T47D (cell line): Measurements from ENCODE around the gene ACTC1.
"Not testable (repeated sequence)": the region's sequence is repeated elsewhere in the genome, so short reads cannot be mapped to it uniquely, and the experiment has no call there.

ENCODE experiments used
- DNase-seq, 2 experiments: peaks; one replicate each; pipeline versions ENCODE4 v3.0.0 to v3.0.0-alpha.2; 2011 to 2012; ENCODE audit warnings: low read depth in 1 of 2, low spot score in 1 of 2
- JUND ChIP-seq: IDR thresholded peaks from 2 replicates; pipeline ENCODE4 v1.6.1; 2012; ENCODE audit warnings: low read depth
- in situ Hi-C: cut with HindIII; loops from 2 replicates; pipeline ENCODE4 v1.10.0; 2016; ENCODE audit warnings: low sequenced_read_pairs, low pct_unique_long_range_greater_than_20kb

ACTC1 gene

DNA sequence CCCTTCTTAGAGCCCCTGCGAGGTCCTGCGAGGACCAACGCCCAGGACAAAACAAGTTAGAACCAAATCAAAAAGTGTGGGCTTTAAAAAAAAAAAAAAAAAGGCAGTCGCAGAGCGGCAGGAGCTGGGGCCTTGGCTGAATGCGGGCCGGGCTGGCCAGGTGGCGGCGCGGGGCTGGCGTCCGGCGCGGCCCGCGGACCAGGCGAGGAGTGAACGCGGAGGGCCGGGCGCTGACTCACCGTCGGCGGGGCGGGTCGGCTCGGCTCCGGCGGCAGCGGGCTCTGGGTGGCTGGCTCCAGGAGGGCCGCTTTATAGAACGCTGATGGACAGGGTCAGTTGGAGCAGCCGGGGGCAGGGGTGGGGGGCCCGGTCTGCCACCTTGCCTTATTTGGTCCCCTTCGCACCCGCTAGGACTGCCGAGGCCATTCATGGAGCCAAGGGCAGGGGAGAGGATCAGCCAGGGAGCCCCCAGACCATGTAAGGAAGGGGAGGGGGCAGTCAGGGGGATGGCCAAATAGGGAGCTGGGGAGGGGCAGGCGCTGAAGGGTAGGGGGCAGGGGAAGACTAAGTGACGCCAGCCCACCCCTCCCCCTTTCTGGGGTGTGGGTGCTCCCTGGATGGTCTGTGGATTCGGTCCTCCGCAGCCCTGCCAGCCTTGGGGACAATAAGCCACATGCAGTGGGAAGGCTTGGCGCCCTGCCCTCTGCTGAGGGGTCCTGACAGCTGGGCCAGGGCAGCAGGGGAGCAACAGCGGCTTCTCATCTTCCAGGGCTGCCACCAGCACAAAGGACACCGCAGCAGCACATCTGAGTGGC, at the start of gene ACTC1:
ACTC1 (minus strand) TSS at position 283 of the 815 bp plus-strand sequence. CDS start 741 bp downstream, outside the sequence.
- TF ChIP-seq JUND = no peak
- in situ Hi-C loops = no loop called here
- DNase-seq = peak in 1 of 2 experiments; percentile 16

DNA sequence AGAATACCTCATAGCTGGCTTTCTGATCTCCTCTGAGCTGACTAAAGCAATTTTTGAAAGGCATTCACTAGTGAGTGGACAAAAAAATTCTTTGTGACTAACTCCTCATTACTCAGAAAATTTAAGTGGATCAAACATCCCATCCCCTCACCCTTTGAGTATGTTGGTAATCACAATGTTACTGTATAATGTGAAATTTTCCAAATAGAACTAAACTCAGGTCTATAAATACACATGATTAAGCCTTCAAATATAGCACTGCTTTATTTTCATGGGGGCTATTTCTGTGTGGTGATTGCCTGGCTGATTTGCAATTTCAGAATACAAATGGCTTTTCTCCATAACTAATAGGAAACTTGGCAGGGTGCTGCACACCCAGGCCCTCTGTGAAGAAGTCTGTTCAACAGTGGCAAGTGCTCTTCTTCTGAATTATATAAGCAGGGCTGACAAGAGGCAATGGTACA, 45.9 kb upstream of the ACTC1 start:
- DNase-seq = no peak
- in situ Hi-C loops = no loop called here

DNA sequence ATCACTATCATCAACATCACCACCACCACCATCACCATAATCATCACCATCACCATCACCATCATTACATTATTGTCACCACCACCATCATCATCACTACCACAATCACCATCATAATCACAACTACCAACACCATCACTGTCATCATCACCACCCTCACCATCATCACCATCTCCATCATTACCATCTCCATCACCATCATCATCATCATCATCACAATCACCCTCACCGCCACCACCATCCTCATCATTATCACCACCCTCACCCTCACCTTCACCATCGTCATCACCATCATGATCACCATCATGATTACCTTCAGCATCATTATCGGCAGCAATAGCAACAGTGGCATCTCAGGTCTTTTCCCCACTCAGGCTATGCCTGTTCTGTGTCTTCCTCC, 42.9 kb upstream of the ACTC1 start:
- in situ Hi-C loops = no loop called here
- no peak for DNase-seq
- TF ChIP-seq JUND = no peak

More for the DNA sequence above, 45.9 kb upstream of the ACTC1 start:
- TF ChIP-seq JUND = no peak

DNA sequence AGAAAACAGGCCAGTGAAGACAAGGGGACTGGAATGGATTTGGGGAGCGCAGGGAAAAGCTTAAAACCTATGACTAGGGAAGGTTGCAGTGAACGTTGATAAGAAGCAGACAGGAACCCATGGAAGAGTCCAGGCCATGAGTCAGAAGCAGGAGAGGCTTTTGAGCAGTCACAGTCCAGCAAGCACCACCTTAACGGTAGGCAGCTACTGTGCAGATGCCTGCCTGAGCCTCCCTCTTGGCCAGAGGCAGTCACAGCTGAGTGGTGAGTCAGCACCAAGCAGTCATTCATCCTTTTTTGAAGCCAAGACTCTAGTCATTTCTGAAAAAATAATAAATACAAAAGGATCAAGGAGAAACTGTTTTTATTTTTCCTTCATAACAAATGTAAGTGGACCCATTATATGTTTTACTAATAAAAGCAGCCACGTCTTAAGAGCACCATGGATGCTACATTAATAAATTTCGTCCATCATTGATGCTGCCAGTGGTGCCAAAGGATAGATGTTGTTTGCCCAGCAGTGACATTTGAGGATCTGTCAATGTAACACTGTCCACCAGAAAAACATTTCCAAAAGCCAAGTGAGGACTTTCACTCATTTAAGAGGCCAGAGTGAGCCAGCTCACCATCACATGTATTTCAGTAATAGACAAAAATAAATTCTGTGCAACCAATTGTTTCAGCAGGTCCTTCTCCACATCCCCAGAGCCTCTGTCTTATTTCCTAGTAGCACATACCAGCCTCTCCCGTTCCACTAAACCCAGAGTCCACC, 42.1 kb upstream of the ACTC1 start:
- DNase-seq = no peak
- in situ Hi-C loops = no loop called here
- no peak for TF ChIP-seq JUND

DNA sequence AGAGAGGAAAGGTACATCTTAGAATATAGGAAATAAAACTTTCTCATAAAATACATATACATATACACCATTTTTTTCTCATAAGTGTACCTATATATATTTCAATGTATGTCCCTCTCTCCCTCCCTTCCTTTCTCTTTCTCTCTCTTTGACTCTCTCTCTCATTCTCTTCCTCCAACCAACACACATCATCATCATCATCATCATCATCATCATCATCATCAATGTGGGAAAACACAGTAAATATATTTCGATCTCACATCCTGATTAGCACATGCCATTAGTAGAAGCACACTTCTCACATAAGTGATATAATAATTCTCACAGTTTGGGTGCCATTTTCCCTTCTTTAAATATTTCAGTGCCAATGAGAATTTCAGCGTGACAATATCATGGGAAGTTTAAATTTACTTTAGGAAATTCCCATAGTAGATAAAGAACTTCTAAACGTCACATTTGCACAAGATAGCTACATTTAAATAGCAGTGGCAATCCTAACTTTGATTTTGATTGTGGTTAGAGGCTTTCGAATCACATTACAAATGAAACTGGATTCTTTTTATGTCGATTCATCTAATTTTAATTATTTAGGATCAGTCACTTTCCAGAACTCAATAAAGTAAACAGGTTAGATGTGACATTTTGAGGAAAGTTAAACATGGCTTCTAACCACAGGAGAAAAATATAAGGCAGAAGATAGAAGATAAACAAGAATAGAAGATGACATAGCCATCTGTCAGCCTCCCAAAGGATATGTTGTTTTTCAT, 33.0 kb upstream of the ACTC1 start:
- no peak for DNase-seq
- no peak for TF ChIP-seq JUND
- in situ Hi-C loops = no loop called here

DNA sequence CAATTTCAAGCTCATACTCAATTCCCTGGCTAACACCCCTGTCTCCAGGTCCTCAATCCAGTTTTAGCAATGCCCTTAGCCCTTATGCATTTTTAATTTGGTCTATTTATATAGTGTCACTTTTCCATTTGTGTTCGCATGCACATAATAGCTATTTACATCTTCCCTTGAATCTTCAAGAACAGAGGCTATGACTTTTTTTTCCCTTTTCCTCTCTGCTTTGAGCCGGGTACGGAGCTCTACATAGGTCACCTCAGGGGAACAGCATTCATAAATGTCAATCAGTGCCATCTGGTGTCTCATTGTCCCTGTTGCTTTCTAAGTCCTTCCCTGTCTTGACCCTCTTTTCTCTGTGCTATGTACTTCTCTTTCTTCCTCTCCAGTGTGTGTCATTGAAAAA, 26.5 kb upstream of the ACTC1 start:
- in situ Hi-C loops = no loop called here
- no peak for DNase-seq
- TF ChIP-seq JUND = no peak

DNA sequence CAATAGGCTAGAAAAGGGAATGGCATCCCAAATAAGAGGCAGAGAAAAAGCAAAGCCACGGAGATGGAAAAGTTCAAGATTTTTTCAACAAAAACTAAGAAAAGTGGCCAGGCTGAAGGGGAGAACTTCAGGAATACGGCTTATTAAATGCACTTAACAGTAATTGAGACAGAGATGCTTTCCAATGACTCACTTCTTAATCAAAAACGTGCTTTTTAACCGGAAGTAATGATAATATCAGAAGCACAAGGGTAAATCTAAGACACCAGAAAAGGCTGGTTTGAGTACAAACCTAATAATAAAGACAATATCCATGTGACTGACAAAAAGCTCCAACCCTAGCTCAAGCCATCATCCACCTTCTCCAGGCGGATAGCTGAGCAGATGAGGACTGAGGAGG, 24.8 kb upstream of the ACTC1 start:
- no peak for TF ChIP-seq JUND
- in situ Hi-C loops = no loop called here

DNA sequence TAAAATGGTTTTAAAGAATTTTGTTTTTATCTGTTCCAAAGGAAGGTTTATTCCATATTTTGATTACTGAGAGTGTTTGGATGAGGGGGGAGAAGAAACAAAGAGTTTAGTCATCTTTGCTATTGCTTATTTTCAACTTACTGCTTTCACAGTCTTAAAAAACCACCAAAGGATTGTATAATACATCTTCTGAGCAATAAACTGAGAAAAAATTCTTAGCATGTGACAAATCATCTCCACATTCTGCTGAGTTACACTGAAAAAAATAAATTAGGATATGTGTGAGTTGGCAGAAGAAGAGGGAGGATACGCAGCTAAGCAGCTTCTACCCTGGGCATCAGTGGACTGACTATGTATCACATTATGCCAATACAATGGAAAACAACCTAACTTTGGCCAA, 23.2 kb upstream of the ACTC1 start:
- in situ Hi-C loops = no loop called here
- no peak for TF ChIP-seq JUND
- DNase-seq = no peak

More for the DNA sequence above, 24.8 kb upstream of the ACTC1 start:
- DNase-seq = no peak

DNA sequence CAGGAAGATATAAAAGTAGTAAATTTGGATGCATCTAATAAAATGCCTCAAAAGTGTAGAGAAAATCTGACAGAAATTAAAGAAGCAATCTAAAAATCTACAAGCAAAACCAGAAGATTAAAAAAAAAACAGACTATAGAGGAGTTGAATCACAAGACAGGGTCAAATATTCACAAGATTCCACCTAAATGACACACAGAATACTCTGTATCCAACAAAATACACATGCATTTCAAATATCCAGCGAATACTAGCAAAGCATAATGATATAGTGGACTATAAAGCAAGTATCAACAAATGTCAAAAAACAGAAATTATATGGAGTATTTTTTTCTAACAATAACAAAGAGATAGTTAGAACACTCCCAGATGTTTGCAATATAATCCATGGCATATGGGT, 20.5 kb upstream of the ACTC1 start:
- no peak for TF ChIP-seq JUND

DNA sequence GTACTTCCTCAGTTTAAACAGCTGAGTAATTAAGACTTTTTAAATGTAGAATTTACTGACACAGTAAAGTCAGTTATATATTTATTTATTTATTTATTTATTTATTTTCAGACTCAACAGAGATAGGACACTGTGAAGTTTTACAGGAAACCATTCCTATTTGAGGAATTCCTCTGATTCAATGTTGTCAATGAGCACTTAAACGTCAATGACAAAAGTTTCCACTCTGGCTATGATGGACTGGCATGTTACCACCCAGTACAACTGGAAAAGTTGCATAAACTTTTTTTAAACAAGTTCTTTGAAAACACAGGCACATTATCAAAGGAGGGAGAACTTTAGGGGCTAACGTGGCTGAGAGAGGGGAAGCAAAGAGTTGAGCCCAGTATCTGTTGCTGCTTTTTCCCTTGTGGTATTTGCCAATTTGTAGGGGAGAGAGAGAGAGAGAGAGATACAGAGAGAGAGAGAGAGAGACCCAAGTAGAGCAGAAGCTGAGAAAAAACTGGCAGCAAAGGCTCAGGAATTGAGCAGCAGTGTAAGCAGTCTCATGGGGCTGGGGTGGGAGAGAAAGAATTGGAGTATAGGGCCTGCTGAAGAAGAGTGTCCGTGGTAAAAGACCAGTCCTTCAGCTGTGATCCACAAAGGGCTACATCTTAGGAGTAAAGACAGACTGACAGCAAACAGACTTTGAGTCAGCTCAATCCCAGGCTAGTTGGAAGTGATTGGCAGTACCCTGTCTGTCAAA, 18.3 kb upstream of the ACTC1 start:
- in situ Hi-C loops = no loop called here
- no peak for TF ChIP-seq JUND
- no peak for DNase-seq

More for the DNA sequence above, 20.5 kb upstream of the ACTC1 start:
- no peak for DNase-seq
- in situ Hi-C loops = no loop called here

DNA sequence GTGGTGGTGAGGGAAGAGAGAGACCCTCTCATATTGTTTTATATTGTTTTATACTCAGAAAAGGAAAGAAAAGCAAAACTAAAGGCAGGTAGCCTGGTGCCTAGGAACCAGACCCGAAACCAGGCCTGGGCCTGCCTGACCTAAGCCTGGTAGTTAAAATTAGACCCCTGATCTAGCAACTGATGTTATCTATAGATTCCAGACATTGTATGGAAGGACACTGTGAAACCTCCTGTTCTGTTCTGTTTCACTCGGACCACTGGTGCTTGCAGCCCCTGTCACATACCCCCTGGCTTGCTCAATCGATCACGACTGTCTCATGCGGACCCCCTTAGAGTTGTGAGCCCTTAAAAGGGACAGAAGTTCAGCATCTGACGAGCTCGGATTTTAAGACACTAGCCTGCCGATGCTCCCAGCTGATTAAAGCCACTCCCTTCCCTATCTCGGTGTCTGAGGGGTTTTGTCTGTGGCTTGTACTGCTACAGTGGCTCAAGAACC, 17.6 kb upstream of the ACTC1 start:
- in situ Hi-C loops, DNase-seq: not testable (repeated sequence)

DNA sequence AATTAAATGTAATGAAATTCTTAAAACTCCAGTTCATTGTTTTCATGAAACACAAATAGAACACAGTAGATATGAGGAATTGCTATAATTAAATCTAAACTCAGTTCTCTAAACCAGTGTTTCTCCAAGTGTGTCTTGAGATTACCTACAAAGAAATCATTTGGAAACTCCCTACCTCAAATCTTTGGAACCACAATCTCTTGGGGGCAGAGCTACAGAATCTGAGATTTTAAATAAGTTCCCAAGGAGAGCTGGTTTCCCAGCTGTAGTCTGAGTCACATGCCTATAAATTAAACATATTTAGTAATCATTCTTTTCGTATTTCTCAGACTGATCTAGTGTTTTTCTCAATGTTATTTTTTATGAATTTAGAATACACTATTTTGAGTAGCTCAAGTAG, 17.0 kb upstream of the ACTC1 start:
- DNase-seq = no peak
- TF ChIP-seq JUND = no peak
- in situ Hi-C loops = no loop called here
